ENCODE results near the gene CEP85.

GRCh38 chr1:26277719-26278118, 43.7 kb downstream of the CEP85 start:
- TF ChIP-seq CTCF (IDR thresholded peaks at IDR 0.05) (no peak), POLR2A (IDR thresholded peaks at IDR 0.05) (no peak)
